Adrenal gland (tissue), 12 donors: ENCODE measurements around the gene ATP8A2. TPM values are rescaled to one million over a fixed set of nuclear protein-coding genes. Genes with fewer than 3 reads are reported as not detected.

Source experiments
- DNase-seq, 7 donors: peaks; one replicate each; pipeline ENCODE4 v3.0.0-alpha.2; 2019 to 2020
- H3K27ac ChIP-seq, 5 donors: fragments of 200-600 bp; sonication (generic) in 4 of 5; 1 replicate in 3 of 5; 2 replicates in 2 of 5; pipeline versions ENCODE4 v1.5.1 to v1.8.0; 2016 to 2020; ENCODE audit warnings: mild to moderate bottlenecking in 1 of 5
- H3K27me3 ChIP-seq: fragments of 200-600 bp; 2 replicates; pipeline ENCODE4 v1.8.0; 2021
- H3K36me3 ChIP-seq, 2 donors: fragments of 200-600 bp; replicated peaks in 1 of 2; 1 replicate in 1 of 2; 2 replicates in 1 of 2; pipeline versions ENCODE4 v1.5.1 to v1.8.0; 2018 to 2022
- H3K4me1 ChIP-seq, 2 donors: fragments of 200-600 bp; replicated peaks in 1 of 2; 1 replicate in 1 of 2; 2 replicates in 1 of 2; pipeline versions ENCODE4 v1.5.1 to v1.8.0; 2018 to 2021
- H3K4me3 ChIP-seq, 4 donors: fragments of 200-600 bp; sonication (generic) in 3 of 4; one replicate each; pipeline ENCODE4 v1.5.1; 2016 to 2018
- H3K9me3 ChIP-seq, 3 donors: fragments of 200-600 bp; sonication (generic) in 1 of 3; replicated peaks in 1 of 3; 1 replicate in 2 of 3; 2 replicates in 1 of 3; pipeline versions ENCODE4 v1.5.1 to v1.8.0; 2016 to 2021
- POLR2A ChIP-seq, 2 donors: fragments of 450-650 bp; IDR thresholded peaks; one replicate each; pipeline ENCODE4 v1.6.1; 2017; ENCODE audit warnings: antibody characterized with exemption in 2 of 2, mild to moderate bottlenecking in 2 of 2, moderate library complexity in 1 of 2
- WGBS, 4 donors: extraction: QIAGEN DNeasy Blood & Tissue Kit in 2 of 4; methylation state at CpG; one replicate each; pipeline versions ENCODE4 v1.1.5 to v1.1.7; 2013 to 2017; 5-methylcytosine and 5-hydroxymethylcytosine counted together
- intact Hi-C, 2 donors: fragments of 100-400 bp; cut with DNase I; formaldehyde crosslinking; loops; one replicate each; pipeline versions ENCODE4 v1.14.1 to v1.15.0; 2022 to 2023
- polyA plus RNA-seq, 3 donors: library from polyadenylated mRNA; stranded (reverse); fragments of 200-250 nt in 2 of 3; fragments of 350-450 nt in 1 of 3; fragmentation: Illumina TruSeq in 1 of 3; extraction: RNeasy Lipid Tissue Mini Kit (QIAGEN cat#74804) in 1 of 3; gene quantifications; one replicate each; pipeline ENCODE4 v1.2.3, GENCODE V29; 2013 to 2014
- total RNA-seq, 9 donors: library from RNA; depleted of rRNA in 4 of 9; stranded (reverse); fragments of >200 nt in 4 of 9; fragments of 120-200 nt in 1 of 9; fragmentation: NEBNext Ultra II Directional in 1 of 9; extraction: Animal tissue kit (Norgen Biotek cat#: 25700) in 1 of 9; gene quantifications; one replicate each; pipeline versions ENCODE4 v1.1.0 to v1.2.4, GENCODE V29; 2013 to 2023
- TF ChIP-seq, protein P1 (sequence below), 6 experiments: fragments of 450-650 bp in 4 of 6; fragments of 200-600 bp in 2 of 6; sonication (generic) in 1 of 6; IDR thresholded peaks; 1 replicate in 5 of 6; 2 replicates in 1 of 6; pipeline versions ENCODE4 v1.5.1 to v1.8.0; 2016 to 2021; ENCODE audit warnings: antibody characterized with exemption in 6 of 6, mild to moderate bottlenecking in 2 of 6, moderate library complexity in 1 of 6
- donor health status: healthy with polysubstance abuse.
- donor health status: Bipolar disorder and iron deficiency.
- donor health status: DM: yes; HTN: yes; CAD: no.
- donor health status: DM: no; HTN: no; CAD: no.
- donor health status: DM: no; HTN: no; CAD: no.
- donor health status: DM: yes; HTN: yes; CAD: no.

The ATP8A2 gene
- total and polyA plus RNA-seq, 12 donors = 0.77 to 14.0 (median 4.3) TPM

DNA sequence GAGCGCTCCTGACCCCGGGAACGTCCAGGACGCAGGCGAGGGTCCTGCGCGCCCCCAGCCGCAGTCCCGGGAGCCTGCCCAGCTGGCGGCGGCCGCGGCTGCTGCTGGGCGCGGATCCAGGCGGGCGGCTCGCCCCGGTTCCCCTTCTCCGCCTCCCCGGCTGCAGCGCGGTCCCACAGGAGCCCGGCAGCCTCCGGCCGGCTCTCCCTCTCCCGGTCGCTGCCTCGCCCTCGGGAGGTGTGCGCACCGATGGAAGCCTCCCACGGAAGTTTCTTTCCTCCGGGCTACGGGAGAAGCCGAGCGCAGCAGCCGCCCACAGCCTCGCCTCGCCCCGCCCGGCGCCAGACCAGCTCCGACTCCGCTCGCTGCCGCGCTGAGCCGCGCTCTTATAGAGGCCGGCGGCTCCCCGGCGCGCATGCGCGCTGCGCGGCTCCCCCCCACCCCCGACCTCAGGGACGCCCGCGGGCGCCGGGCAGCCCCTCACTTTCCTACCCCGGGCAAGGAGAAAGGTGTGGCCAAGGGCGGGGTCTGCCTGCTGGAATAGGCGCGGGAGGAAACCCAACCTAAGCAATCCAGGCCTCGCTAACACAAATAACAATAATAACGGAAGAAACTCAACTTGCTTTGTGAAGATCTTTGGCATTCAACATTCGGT, 680.0 kb downstream of the ATP8A2 start, which contains the start of gene SHISA2:
SHISA2 (minus strand) TSS at position 360 of the 655 bp plus-strand sequence. CDS start 1,041 bp downstream, outside the sequence.
- no peak within 1 kb of the TSS for H3K27ac ChIP-seq
- H3K4me3 ChIP-seq = peak within 1 kb of the TSS in 1 of 4 donors; percentile 60
- intact Hi-C loops = no loop called here
- H3K36me3 ChIP-seq = no peaks in the 10 kb centered on the region
- WGBS, 4 donors = 0 to 2% (median 1%) methylated on average over 3 to 71 of the region's 72 CpGs
- peak in 3 of 7 donors; percentile 10 to 32 (median 31) for DNase-seq
- peak in 1 of 2 donors; percentile 49 for TF ChIP-seq POLR2A (IDR thresholded peaks at IDR 0.05)
- TF ChIP-seq, protein P1, sequence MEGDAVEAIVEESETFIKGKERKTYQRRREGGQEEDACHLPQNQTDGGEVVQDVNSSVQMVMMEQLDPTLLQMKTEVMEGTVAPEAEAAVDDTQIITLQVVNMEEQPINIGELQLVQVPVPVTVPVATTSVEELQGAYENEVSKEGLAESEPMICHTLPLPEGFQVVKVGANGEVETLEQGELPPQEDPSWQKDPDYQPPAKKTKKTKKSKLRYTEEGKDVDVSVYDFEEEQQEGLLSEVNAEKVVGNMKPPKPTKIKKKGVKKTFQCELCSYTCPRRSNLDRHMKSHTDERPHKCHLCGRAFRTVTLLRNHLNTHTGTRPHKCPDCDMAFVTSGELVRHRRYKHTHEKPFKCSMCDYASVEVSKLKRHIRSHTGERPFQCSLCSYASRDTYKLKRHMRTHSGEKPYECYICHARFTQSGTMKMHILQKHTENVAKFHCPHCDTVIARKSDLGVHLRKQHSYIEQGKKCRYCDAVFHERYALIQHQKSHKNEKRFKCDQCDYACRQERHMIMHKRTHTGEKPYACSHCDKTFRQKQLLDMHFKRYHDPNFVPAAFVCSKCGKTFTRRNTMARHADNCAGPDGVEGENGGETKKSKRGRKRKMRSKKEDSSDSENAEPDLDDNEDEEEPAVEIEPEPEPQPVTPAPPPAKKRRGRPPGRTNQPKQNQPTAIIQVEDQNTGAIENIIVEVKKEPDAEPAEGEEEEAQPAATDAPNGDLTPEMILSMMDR (IDR thresholded peaks at IDR 0.05) = no peak
- H3K27me3 ChIP-seq = peaks cover 54% of the 10 kb centered on the region
- H3K4me1 ChIP-seq = peaks cover 0 to 6% of the 10 kb centered on the region in 2 donors
- H3K9me3 ChIP-seq = no peaks in the 10 kb centered on the region

DNA sequence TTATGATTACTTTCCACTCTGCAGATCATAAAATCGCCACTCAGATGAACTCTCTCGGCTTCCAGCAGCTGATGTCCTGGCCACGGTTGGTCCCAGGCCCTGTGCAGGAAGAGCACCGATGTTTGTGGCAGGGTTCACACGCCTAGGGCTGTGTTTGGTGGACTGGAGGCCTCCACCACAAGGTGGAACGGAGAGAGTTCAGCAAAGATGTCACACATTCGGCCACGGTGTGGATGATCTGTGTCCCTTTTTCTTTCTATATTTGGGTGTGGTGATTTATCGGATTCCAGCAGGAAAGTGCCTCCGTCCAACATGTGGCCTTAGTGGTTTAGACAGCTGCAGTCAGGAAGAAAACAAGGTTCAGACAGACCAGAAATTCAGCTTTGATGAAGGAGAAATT, 680.6 kb downstream of the ATP8A2 start:
- no peaks in the 10 kb centered on the region for H3K9me3 ChIP-seq
- H3K4me3 ChIP-seq = peak overlapping the region in 1 of 4 donors; percentile 60
- no peak overlapping the region for H3K27ac ChIP-seq
- H3K36me3 ChIP-seq = no peaks in the 10 kb centered on the region
- peaks cover 0 to 6% of the 10 kb centered on the region in 2 donors for H3K4me1 ChIP-seq
- intact Hi-C loops = no loop called here
- no peak for DNase-seq
- 53 to 65% (median 62%) methylated on average over 10 of the region's 10 CpGs for WGBS, 4 donors
- H3K27me3 ChIP-seq = peaks cover 51% of the 10 kb centered on the region
- TF ChIP-seq POLR2A (IDR thresholded peaks at IDR 0.05) = no peak
- TF ChIP-seq, protein P1 (IDR thresholded peaks at IDR 0.05) = no peak

DNA sequence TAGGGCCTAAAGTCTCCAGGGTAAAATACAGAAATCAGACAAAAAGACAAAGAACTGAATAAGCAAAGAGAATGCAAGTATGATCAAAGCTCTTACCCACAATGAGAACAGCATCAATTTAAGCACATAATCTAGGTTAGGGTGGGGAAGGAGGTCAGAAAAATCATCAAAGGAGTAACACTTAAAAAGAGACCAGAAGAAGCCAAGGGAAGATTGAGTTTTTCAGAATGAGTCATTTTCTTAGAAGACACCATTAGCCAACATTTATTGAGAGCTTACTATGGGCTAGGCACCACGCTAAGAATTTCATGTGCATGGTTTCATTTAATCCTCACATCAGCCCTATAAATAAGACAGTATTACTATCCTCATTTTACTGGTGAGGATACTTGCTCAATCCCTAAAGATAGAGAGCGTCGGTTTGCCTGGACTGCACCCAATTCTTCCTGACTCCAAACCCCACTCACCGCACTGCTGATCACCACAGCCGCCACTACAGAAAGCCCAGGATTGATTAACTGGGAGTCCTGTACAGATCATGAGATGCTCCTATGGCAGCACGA, 681.7 kb downstream of the ATP8A2 start:
- H3K4me1 ChIP-seq = peaks cover 0 to 6% of the 10 kb centered on the region in 2 donors
- TF ChIP-seq, protein P1 (IDR thresholded peaks at IDR 0.05) = no peak
- TF ChIP-seq POLR2A (IDR thresholded peaks at IDR 0.05) = no peak
- no peak overlapping the region for H3K4me3 ChIP-seq
- intact Hi-C loops = no loop called here
- H3K27ac ChIP-seq = no peak overlapping the region
- no peak for DNase-seq
- WGBS, 4 donors = 86 to 92% (median 88%) methylated on average over 6 of the region's 6 CpGs
- peaks cover 43% of the 10 kb centered on the region for H3K27me3 ChIP-seq
- H3K9me3 ChIP-seq = no peaks in the 10 kb centered on the region
- no peaks in the 10 kb centered on the region for H3K36me3 ChIP-seq

DNA sequence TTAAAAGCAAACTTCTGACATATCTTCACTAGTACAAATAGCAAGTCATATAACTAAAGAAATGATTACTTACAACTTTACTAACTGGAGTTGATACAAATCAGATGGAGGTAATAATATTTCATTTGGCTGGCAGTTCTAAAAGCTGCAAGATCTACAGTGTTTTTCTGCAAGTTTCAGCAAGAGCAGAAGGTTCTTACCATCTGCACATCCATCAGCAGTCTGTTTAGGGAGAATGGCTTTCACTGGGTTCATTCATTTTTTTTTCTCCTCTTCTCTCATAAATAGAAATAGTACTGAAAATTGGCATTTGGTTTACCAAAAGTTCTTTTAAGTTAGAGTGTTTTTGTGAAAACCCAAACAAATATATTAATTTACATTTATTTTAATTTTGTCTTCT, 683.1 kb downstream of the ATP8A2 start:
- H3K36me3 ChIP-seq = no peaks in the 10 kb centered on the region
- no peak for TF ChIP-seq POLR2A (IDR thresholded peaks at IDR 0.05)
- TF ChIP-seq, protein P1 (IDR thresholded peaks at IDR 0.05) = no peak
- intact Hi-C loops = no loop called here
- H3K27ac ChIP-seq = no peak overlapping the region
- no peak for DNase-seq
- no peak overlapping the region for H3K4me3 ChIP-seq
- H3K27me3 ChIP-seq = peaks cover 31% of the 10 kb centered on the region
- no peaks in the 10 kb centered on the region for H3K9me3 ChIP-seq
- H3K4me1 ChIP-seq = peaks cover 0 to 6% of the 10 kb centered on the region in 2 donors
